EH (cell line): ENCODE data around the gene NDC1.
"Not testable (repeated sequence)": the region's sequence is repeated elsewhere in the genome, so short reads cannot be mapped to it uniquely, and the experiment has no call there.

Experiments used
- DNase-seq: peaks from one replicate; pipeline ENCODE4 v3.0.0-alpha.2; 2015; ENCODE audit warnings: low read depth

NDC1 gene, protein sequence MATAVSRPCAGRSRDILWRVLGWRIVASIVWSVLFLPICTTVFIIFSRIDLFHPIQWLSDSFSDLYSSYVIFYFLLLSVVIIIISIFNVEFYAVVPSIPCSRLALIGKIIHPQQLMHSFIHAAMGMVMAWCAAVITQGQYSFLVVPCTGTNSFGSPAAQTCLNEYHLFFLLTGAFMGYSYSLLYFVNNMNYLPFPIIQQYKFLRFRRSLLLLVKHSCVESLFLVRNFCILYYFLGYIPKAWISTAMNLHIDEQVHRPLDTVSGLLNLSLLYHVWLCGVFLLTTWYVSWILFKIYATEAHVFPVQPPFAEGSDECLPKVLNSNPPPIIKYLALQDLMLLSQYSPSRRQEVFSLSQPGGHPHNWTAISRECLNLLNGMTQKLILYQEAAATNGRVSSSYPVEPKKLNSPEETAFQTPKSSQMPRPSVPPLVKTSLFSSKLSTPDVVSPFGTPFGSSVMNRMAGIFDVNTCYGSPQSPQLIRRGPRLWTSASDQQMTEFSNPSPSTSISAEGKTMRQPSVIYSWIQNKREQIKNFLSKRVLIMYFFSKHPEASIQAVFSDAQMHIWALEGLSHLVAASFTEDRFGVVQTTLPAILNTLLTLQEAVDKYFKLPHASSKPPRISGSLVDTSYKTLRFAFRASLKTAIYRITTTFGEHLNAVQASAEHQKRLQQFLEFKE

DNA sequence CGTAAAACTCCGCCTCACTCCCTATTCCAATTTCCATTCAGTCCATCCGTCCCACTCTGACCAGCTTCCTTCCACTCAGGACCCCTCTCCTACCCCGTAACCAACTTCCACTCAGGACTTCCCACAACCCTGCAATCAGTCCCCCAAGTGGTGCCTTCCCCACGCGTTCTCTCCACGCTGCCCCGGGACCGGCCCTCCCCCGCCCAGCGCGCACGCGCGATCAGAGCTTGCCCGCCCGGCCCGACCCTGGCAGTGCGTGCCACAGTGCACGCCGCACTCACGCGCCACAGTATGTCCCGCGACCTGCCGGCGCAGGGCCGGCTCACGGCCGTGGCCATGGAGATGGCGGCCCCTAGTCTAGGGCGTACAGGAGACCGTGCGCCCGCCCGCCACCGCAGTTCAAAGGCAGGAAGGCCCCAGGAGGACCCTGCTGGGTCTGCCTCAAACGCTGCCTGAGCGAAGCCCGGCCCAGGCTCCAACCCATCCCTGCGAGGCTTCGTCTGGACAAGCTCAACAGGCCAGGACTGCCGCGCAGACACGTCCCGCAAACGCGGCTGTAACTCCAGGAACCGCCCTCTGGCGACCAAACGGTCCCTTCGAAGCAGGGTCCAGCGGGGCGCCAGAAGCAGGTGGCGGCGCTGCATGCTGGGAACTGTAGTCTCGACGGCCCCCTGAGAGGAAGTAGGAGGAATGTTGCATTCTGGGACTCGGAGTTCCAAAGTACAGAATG is at the start of gene NDC1:
NDC1 (minus strand) TSS at position 373 of the 730 bp plus-strand sequence; CDS start at position 338, 35 bp downstream.
- DNase-seq, result peak; percentile 96

DNA sequence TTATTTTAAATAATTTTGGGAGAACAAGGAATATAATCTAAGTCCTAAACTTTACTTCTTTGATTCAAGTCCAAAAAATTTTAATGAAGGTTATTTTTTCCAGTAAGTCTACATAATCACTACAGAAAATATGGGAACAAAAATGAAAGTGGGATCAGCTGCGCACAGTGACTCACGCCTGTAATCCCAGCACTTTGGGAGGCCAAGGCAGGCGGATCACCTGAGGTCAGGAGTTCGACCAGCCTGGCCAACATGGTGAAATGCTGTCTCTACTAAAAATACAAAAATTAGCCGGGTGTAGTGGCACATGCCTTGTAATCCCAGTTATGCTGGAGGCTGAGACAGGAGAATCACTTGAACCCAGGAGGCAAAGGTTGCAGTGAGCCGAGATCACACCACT is 45.5 kb upstream of the NDC1 start:
- DNase-seq, result not testable (repeated sequence)

DNA sequence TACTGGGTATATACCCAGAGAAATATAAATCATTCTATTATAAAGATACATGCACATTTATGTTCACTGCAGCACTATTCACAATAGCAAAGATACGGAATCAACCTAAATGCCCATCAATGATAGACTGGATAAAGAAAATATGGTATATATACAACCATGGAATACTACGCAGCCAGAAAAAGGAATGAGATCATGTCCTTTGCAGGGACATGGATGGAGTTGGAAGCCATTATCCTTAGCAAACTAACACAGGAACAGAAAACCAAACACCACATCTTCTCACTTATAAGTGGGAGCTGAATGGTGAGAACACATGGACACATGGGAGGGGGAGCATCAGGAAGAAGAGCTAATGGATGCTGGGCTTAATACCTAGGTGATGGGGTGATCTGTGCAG is 43.8 kb upstream of the NDC1 start:
- DNase-seq, result not testable (repeated sequence)

DNA sequence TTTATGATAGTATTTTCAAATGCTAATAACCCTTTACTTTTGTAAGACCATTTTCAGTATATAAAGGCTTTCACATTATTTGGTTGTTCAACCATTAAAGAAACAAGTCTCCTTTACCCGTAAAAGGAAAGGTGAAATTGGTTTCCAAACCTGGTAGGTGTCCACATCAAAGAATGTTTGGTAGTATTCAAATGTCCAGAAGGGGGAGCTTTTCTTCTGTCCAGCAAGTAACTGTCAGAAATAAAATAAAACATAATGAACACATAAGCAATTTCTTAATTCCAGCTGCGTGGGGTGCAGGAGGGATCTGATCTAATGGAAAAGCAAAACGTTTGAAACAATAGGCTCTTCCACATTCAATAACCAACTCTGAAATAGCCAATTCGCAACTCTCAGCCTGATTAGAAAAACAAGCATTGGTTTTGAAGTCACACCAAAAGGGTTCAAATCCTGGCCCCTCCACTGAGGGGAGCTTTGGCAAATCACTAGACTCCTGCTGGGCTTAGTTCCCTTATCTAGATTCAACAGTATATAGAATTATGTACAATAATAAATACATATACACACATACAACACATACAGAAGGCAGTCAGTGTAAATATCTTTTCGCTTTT is 40.5 kb upstream of the NDC1 start:
- peak; percentile 61 for DNase-seq

DNA sequence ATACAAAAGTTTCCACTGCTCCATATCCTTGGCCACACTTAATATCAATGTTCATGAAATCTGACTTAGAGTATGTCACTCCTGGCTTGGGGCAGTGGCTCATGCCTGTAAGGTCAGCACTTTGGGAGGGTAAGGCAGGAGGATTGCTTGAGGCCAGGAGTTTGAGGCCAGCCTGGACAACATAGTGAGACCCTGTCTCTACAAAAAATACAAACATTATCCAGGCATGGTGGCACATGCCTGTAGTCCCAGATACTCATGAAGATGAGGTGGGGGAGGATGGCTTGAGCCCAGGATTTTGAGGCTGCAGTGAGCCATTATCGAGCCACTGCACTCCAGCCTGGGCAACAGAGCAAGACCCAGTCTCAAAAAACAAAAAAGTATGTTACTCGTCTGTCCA is 37.1 kb upstream of the NDC1 start:
- not testable (repeated sequence) for DNase-seq

DNA sequence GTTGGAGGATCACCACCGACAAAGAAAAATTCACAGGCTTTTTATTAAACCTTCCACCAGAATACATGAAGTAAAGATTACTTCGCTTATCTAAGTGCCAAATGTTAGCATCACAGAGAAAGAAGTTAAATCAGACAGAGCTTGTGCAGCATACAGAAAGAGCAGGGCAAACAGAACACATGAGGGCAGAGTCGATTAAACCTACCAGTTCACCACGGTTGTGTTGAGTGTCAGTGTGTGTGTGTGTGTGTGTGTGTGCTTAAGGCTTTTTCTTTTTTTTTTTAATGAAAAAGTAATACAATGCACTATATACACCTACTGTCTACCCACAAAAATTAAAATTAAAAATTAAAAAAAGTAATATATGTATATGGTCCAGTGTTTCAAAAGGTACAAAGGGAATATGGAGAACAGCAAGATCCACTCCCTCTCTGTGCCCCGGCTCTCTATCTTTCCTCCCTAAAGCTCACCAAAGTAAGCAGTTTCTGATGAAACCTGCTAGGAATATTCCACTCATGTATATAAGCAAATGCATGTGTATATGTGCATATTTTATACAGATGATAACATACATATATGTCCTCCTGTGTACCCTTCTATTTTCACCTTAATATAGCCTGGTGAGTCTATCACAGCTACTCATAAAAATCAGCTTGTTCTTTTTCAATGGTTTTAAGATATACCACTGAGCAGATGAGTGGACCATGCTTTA is 33.8 kb upstream of the NDC1 start:
- DNase-seq, result no peak

DNA sequence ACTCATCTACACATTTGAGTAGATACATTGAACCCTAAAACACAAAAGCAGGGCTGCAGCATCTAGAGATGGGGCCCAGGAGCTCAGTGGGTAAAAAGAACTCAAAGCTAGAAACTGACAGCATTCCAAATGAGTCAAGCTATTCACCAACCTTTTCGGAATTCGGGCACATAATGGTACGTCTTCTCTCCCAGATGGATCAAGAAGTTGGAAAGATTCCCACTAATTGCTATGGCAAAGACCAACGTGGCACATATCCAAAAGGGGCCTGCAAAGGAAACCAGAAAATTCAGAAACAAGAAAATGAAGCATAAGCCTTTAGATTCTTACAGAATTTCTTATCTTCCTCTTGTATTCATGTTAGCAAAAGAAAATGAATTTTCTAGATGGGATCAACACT is 33.1 kb upstream of the NDC1 start:
- no peak for DNase-seq

DNA sequence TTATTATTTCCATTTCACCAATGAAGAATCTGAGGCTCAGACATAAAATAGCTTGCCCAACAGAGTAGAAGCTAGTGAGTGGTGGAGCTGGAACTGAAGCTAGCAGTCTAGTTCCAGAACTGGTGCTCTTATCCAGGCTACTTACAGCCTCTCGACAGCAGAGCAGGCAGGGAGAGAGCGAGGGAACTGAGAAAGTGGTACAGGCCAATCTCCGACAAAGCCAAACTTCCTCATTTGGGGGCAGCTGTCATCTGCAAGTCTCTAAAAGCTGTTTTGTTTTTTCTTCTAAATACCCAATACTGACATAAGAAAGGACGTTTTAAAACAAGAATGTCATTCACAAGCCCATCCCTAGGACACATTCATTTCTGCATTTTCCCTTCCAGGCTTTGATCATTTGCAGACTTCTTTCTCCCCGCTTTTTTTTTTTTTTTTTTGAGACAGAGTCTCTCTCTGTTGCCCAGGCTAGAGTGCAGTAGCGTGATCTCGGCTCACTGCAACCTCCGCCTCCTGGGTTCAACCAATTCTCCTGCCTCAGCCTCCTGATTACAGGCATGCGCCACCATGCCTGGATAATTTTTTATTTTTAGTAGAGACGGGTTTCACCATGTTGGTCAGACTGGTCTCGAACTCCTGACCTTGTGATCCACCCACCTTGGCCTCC is 31.5 kb upstream of the NDC1 start:
- DNase-seq, result no peak

DNA sequence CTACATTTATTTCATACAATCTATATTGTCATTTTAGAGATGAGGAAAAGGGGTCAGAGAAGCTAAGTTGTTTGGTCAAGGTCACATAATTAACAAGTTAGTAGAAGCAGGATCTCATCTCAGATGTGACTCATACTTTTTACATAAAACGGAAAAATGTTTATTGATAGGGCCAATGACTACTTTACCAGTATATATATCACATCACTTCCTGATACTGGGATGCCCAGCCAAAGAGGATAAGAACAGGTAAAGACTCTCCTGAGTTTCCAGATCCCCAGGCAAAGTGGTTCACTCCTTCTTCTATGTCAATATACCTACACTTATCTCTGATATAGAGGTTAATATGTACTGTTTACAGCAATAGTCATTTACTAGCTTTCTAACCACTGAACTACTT is 30.5 kb upstream of the NDC1 start:
- peak; percentile 12 for DNase-seq

DNA sequence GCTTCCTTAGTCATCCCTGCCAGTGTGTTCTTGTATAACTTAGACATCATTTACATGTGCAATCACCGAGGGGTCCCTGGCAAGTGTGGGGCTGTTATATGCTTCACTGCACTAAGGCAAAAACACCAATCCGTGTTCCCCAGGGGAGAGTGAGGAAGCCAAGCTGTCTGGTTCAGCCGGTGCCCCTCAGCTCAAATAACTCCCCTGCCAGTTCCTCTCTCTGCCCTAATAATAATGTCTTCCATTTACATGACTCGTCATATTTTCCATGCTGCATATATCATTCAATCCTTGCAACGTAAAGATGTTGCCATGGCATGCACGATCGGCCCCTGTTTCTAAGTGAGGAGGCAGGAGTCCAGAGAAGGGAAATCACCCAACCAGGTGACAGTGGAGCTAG is 24.4 kb upstream of the NDC1 start:
- no peak for DNase-seq

DNA sequence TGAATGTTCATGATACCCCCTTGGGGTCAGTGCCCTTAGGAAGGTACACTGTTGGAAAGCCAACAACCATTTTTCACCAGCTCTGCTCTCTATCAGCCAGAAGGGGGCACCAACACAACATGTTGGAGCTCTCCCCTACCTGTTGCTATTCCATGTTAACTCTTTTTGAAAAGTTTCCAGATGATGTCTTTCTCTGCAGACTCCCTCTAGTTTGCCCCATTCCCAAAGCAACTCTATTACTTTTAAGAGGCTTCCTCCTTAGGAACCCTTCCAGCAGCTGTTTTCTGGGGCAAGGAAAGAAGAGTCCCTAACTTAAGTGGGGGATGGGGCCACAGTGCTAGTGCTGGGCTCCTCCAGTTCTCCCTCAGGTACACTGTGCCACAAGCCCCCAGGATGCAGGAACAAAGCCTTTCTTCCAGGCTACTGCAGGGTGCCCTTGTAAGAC is 22.9 kb upstream of the NDC1 start:
- peak; percentile 67 for DNase-seq

DNA sequence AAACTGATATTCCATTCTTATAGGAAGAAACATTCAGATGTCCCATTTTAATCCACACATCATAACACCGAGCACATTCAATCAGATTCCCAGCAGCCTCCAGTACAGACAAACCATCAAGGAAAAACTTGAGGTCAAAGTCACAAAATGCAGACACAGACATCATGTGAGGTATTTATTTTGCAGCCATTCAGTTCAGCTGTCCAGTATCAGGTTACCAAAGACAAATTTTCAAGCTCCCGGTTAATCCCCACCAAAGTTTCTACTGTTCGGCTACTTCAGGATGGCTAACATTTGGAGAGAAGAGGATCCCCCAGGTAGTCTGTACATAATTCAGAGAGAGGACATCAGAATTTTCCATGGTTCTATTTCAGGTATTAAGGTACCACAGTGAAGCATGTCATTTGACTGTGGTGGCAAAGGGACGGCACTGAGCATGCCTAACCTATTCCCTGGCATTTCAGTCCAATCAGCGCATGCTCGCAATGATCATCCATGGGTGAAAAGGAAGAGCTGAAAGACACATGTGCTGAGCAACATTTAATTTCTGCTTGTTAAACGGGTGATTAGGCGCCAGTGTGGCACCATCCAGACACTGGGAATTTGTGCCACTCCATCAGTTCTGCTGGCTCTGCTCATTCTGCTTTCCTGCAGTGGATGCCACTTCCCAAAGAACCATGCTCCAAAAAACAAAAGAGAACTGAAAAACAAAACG is 13.6 kb upstream of the NDC1 start:
- no peak for DNase-seq

DNA sequence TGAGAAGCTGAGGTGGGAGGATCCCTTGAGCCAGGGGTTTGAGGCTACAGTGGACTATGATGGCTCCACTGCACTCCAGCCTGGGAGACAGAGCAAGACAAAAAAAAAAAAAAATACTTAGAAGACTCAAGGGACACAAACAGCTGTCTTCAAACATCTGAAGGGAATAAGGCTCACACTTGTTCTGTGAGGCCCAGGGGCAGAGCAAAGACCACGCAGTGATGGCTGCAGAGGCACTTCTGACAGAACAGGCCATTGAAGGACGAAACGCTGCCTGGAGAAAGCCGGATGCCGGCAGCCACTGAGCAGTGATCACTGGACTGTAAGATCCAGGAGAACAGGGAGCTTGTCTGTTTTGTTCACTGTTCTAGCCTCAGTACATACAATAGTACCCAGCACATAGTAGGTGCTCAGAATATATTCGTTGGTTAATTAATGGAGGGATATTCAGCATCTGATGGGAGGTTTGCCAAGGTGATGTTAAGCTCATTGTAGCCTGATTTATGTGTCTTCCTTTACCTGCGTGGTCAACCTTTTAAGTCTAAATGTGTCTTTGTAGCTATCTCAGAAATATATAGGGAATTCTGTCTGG is 12.1 kb upstream of the NDC1 start:
- DNase-seq, result no peak

DNA sequence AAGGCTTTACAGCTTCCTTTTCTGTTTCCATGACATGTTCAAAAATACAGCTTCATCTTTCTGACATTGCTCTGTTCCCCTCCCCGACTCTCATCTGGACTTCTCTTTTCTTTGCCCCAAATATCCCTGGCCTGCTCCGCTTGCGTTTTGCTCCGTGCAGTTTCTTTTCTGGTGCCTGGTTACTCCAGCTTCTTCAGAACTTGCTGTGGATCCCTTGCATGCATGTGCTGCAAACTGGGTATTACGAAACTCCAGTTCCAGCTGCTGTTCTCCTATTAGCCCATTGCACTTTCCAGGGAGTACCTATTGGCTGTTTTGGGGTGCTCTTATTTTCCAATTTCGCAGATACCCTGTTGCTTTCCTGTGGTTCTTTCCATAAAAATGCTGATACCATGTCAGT is 9.9 kb upstream of the NDC1 start:
- DNase-seq, result no peak

DNA sequence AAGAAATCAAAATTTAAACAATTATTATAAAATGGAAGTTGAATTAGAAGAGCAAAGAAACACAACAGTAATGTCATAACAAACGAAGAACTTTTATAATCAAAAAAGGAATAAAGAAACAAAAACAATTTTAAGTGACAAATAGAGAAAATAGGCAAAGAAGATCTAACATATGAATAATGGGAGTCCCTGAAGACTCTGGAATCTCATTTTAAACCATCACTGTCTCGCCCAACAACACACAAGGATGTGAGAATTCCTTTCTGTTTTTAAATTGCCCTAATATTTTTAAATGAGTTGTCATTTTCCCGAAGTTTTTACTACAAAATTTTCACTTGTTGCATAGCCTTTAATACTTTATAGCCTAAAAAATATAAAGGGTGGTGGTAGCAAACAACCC is 4.3 kb upstream of the NDC1 start:
- no peak for DNase-seq

DNA sequence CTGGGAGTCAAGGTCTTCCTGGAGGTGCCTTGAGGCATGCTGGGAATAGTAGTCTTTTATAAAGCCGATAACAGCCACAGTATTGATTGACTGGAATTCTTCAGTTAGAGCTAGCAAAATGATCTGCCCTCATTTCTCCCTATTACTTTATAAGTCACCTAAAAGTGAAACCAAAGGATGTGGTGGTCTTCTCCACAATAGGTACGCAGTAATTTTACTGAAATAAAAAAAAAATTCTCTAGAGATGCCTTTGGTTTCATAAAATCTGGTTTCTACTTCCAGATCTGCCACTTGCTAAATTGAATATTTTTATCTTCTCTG is 518 bp upstream of the NDC1 start:
- no peak for DNase-seq

DNA sequence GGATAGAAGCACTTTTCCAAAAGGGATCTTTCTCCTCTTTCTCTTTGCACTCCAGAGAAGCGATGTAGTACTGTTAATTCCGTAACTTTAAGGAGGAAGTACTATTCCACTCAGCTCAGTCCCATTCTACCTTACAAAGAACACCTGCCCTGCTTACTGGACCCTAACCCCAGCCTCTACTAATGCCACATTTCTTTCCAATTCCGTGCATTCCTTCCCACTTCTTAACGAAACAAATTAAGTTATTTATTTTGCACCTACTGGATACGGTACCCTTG is 511 bp downstream of the NDC1 start:
- DNase-seq, result no peak

DNA sequence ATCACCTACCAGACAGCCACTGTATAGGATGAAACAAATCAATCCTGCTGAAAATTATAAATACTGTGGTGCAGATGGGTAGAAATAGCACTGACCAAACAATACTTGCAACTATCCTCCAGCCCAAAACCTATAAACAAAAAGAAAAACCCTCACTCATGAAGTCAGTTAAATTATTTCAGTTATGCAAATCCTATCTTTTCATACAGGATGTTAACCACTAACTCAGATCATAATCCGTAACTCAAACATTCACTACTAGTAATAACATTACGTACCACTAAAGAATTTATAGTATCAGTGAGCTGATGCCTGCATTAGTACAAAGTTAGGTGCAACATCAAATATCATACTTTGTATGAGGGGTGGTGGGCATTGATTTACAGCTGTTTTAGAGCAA is 2.6 kb downstream of the NDC1 start:
- DNase-seq, result peak; percentile 77

DNA sequence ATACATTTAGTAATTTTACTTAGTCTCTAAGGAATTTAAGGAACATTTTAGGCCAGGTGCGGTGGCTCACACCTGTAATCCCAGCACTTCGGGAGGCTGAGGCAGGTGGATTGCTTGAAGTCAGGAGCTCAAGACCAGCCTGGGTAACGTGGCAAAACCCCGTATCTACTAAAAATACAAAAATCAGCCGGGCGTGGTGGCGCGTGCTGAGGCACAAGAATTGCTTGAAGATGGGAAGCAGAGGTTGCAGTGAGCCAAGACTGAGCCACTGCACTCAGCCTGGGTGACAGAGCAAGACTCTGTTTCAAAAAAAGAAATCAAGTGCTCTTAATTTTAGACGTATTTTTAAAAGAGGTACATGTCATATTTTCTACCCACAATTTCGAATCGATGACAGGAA is 3.3 kb downstream of the NDC1 start:
- no peak for DNase-seq

DNA sequence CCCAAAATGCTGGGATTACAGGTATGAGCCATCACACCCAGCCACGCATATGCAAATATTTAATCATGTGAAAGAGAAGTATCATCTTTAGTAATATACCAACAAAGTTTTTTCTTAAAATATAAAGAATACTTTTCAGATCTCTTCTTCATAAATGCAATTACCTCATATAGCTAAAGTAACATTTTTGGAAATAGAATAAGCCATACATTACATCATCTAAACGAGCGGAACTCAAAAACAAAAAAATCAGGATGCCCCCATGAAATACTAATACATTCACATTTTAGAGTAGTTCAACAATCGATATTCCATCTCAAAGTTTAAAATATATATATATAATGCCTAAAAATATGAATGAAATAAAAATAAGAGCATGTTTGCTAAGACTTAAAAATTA is 4.7 kb downstream of the NDC1 start:
- no peak for DNase-seq

DNA sequence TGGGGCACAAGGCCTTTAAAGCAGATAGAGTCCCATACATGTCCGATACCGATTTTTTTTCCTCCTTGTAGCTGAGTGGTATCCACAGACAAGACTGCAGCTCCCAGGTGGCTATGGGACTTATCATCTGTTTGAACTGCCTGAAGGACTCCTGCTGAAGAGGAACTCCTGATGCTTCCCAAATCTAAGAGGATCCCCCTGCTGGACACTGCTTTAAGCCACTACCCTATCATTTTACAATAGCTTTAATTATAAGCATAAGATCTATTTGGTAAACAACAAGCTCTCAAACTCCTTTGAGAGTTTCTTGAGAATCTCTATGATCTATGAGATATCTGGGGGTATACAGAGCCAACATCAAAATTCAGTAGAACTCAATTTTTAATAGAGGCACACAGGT is 11.7 kb downstream of the NDC1 start:
- DNase-seq, result peak; percentile 52
